KOPT-K1 (cell line): ENCODE results near the gene CPHXL2.

Source experiments
- H3K27ac ChIP-seq: fragments of 200-600 bp; sonication (generic); 2 replicates; pipeline ENCODE4 v1.5.1; 2016; ENCODE audit warnings: antibody characterized with exemption, mild to moderate bottlenecking, low read depth, low read length; ENCODE audit not compliant: poor library complexity, severe bottlenecking
- H3K36me3 ChIP-seq: fragments of 200-600 bp; sonication (generic); 2 replicates; pipeline ENCODE4 v1.5.1; 2017; ENCODE audit warnings: antibody characterized with exemption, mild to moderate bottlenecking, low read length, moderate library complexity; ENCODE audit not compliant: insufficient read depth
- H3K9me3 ChIP-seq: fragments of 200-600 bp; sonication (generic); 2 replicates; pipeline ENCODE4 v1.5.1; 2017; ENCODE audit warnings: antibody characterized with exemption, low read length, mild to moderate bottlenecking; ENCODE audit not compliant: insufficient read depth, poor library complexity, severe bottlenecking

The CPHXL2 gene

DNA sequence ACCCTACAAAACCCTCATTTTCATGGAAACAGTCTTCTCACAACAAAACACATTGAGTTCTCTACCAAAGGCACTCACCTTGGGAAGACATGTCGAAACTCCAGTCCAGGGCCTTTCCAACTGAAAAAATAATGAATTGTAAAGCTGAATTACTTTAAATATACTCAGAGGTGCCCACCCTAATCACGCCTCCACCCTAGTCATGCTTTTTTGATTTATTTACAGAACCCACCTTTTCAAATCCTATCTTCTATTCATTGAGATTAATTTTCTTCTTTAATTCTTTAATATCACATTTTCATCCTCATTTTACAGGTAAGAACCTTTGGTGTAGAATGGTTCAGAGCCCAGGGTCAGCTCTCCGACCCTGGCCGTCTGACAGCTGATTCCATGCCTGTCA, at the start of gene CPHXL2:
Gene CPHXL2, minus strand, starts transcription at position 101 of the 400 bp plus-strand sequence. Its CDS starts 10 bp downstream, at position 91.
- H3K9me3 ChIP-seq = no peaks in the 10 kb centered on the region
- no peaks in the 10 kb centered on the region for H3K36me3 ChIP-seq
- H3K27ac ChIP-seq = no peak within 1 kb of the TSS

DNA sequence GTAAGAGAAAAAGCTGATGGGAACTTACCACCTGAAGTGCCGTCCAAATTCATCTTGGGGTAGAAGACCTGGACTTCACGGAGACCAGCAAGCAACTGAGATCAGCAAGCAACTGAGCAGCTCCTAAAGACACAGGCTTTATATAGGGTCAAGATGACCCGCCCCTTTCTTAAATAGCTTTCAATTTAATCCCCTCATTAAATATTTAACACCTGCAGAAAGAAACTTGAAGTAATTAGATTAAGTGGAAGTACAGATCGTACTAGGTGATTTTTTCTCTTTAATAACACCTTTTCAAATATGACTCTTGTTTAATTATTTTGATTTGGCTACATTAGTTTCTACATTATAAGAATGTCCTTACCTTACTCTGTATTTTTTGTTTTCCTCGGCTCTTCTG, 49.6 kb upstream of the CPHXL2 start, which contains the start of gene CPHXL:
Gene CPHXL, minus strand, starts transcription at position 101 of the 400 bp plus-strand sequence. Its CDS starts 48 bp downstream, at position 53.
- no peaks in the 10 kb centered on the region for H3K36me3 ChIP-seq
- no peak within 1 kb of the TSS for H3K27ac ChIP-seq
- no peaks in the 10 kb centered on the region for H3K9me3 ChIP-seq

DNA sequence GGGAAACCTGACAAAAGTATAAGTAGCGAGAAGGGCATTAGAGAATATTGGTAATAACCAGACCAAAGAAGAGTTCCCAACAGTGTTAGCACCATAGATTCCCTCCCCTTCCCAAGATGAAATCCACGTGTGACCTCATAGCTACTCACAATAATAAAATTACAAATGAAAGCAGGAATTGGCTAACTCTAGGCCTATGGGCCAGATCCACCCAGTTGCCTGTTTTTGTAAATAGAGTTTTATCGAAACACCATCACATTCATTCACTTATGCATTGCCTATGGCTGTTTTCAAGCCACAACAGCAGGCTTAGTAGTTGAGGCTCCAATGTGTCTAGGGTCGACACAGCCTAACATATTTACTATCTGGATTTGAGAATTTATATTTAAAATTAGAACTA, 41.6 kb upstream of the CPHXL2 start:
- Histone ChIP-seq H3K36me3 (no peaks in the 10 kb centered on the region), H3K9me3 (no peaks in the 10 kb centered on the region), H3K27ac (no peak overlapping the region)

DNA sequence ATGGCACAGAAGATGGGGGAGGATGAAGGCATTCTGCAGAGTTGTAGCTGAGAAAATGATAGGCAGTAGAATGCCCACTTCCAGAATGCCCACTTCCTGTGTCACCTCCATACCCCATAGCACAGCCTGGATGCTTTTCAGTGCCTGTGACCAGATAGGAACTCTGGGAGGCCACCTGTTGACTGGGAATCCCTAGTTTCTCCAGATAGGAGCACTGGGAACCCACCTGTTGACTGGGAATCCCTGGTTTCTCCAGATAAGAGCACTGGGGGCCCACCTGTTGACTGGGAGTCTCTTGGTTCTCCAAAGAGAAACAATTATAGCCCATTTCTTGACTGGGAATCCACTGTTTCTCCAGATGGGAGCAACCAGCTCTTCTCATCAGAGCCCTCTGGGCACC, 37.9 kb upstream of the CPHXL2 start:
- Histone ChIP-seq H3K27ac (no peak overlapping the region), H3K9me3 (peaks cover 25% of the 10 kb centered on the region), H3K36me3 (no peaks in the 10 kb centered on the region)

DNA sequence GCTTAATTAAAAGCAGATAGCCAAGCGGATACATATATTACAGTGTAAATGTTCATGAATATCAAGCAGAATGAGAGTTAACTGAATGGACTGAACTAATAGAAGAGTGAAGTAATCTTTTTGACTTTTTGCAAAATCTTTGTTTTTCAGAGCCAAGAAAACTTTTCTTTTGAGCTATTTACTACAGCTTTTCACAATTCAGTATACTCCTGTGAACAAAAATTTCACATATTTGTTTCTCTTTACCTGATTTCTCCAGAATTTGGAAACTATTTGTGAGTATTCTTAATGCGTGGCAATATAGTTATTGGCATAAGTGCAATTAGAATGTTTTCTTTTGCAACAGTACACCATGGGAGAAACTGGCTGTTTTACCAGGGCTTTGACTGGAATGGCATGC, 33.5 kb upstream of the CPHXL2 start:
- no peaks in the 10 kb centered on the region for H3K36me3 ChIP-seq
- no peak overlapping the region for H3K27ac ChIP-seq
- H3K9me3 ChIP-seq = peaks cover 29% of the 10 kb centered on the region

DNA sequence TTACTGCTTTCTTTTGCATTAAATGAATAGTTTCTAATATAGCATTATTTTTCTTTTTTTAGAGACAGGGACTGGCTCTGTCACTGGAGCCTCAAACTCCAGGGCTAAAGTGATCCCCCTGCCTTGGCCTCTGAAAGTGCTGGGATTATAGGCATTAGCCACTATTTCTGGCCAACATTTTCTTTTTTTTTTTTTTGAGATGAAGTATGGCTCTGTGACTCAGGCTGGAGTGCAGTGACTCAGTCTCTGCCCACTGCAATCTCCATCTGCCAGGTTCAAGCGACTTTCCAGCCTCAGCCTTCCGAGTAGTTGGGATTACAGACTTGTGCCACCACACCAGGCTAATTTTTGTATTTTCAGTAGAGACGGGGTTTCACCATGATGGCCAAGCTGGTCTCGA, 26.5 kb upstream of the CPHXL2 start:
- no peak overlapping the region for H3K27ac ChIP-seq
- H3K36me3 ChIP-seq = no peaks in the 10 kb centered on the region
- H3K9me3 ChIP-seq = peaks cover 5% of the 10 kb centered on the region

DNA sequence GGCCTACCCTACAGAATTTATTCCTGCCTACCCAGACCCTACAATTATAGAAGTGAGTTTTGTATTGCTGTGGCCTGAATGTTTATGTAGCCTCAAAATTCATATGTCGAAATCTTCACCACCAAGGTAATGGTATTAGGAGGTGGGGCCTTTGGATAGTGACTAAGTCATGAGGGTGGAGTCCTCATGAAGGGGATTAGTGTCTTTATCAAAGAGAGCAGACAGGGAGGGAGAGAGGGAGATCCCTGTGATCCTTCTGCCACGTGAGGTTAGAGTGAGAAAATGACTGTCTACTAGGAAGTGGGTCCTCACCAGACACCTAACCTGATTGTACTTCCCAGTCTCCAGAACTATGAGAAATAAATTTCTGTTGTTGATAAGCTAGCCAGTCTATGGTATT, 25.4 kb upstream of the CPHXL2 start:
- Histone ChIP-seq H3K36me3 (no peaks in the 10 kb centered on the region), H3K27ac (no peak overlapping the region), H3K9me3 (peaks cover 5% of the 10 kb centered on the region)

DNA sequence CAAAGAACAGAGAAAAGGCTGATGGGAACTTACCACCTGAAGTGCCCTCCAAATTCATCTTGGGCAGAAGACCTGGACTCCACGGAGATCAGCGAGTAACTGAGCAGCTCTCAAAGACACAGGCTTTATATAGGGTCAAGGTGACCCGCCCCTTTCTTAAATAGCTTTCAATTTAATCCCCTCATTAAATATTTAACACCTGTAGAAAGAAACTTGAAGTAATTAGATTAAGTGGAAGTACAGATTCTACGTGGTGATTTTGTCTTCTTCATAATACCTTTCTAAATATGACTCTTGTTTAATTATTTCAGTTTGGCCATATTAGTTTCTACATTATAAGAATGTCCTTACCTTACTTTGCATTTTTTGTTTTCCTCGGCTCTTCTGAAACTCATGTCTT, 24.6 kb upstream of the CPHXL2 start, which contains the start of gene DUXB:
Gene DUXB, minus strand, starts transcription at position 101 of the 400 bp plus-strand sequence. Its CDS starts 43 bp downstream, at position 58.
- Histone ChIP-seq H3K27ac (no peak within 1 kb of the TSS), H3K36me3 (no peaks in the 10 kb centered on the region), H3K9me3 (peaks cover 5% of the 10 kb centered on the region)

DNA sequence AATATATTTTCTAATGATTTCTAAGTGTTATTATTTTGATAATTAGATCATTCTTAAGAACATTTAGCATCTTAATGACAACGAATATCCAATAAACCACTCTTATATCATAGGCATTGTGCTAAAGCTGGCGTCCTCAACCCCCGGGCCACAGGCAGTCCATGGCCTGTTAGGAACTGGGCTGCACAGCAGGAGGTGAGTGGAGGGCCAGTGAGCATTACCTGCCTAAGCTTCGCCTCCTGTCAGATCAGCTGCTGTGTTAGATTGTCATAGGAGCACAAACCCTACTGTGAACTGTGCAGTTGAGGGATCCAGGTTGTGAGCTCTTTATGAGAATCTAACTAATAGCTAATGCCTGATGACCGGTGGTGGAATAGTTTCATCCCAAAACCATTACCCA, 20.8 kb upstream of the CPHXL2 start:
- Histone ChIP-seq H3K9me3 (peaks cover 5% of the 10 kb centered on the region), H3K36me3 (no peaks in the 10 kb centered on the region), H3K27ac (no peak overlapping the region)

DNA sequence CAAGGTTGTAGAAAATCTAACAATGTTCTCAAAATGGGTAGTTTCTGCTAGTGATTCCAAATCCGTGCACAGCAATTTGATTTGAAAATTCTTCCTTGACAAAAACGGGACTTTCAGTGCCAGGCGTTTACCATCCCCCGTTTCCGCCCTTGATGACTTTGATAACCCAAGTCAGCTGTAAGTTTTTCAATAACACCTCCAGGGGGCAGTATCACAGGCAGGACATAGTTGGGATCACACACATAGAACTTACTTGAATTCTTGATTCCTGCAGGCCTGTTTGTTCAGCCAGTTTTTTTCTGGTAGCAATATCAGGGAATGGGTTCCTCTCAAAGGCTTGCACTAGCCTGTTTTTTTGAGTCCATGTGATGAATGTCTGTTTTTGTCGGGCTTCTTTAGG, 18.9 kb upstream of the CPHXL2 start:
- Histone ChIP-seq H3K36me3 (no peaks in the 10 kb centered on the region), H3K27ac (no peak overlapping the region), H3K9me3 (peaks cover under 1% of the 10 kb centered on the region)

DNA sequence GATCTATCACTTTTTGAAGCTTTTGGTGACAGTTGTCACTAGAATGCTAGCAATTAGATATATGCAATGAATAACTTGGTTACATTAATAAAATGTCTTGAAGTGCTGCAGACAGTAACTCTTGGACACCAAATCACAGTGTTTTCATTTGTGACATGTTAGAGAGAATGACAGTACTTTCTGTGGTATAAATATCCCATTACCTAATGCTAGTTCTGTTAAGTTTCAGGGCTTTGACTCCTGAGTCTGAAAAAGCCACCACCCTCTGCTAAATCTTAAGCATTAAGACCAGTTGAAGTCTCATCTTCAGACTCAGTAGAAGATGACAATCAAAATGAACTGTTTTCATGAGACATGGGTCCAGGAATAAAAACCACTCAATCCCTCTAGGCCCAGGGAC, 10.6 kb upstream of the CPHXL2 start:
- Histone ChIP-seq H3K27ac (no peak overlapping the region), H3K9me3 (peaks cover 24% of the 10 kb centered on the region), H3K36me3 (no peaks in the 10 kb centered on the region)

DNA sequence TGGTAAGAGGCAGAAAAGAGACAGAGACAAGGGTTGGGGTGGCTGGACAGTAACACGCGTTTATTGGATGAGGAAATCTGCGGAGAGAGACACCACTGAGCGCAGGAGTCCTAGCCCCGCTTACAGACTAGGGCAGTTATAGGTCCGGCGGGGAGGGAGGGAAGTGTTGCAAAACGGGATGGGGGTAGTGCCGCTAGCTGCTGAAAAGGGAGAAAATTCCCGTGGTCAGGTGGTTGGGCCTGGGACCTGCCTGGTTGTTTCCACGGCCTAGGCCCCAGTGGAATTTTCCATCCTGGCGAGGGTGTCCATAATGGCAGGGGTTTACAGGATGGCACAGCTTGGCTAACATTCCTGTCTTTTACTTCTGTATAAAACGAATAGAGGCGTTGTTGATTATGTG, 5.5 kb upstream of the CPHXL2 start:
- Histone ChIP-seq H3K36me3 (no peaks in the 10 kb centered on the region), H3K9me3 (peaks cover 18% of the 10 kb centered on the region), H3K27ac (no peak overlapping the region)

DNA sequence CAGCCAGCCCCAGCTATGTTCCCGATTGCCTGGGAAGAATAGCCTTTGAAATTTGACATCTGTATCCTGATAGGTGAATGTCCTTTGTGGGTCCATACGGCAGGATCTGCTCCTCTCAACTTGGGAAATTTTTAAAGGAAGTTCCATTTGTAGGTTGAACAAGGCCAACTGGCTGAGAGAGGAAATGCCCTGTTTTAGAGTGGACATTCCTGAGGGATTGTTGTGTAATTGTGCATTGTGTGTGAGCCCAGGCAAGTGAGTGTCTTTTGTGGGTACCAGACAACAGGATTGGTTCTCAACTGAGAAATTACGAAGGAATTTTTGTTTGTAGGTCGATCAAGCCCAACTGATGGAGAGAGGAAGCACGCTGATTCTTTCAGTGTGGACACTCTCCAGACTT, 2.6 kb upstream of the CPHXL2 start:
- Histone ChIP-seq H3K9me3 (peaks cover 13% of the 10 kb centered on the region), H3K27ac (no peak overlapping the region), H3K36me3 (no peaks in the 10 kb centered on the region)

DNA sequence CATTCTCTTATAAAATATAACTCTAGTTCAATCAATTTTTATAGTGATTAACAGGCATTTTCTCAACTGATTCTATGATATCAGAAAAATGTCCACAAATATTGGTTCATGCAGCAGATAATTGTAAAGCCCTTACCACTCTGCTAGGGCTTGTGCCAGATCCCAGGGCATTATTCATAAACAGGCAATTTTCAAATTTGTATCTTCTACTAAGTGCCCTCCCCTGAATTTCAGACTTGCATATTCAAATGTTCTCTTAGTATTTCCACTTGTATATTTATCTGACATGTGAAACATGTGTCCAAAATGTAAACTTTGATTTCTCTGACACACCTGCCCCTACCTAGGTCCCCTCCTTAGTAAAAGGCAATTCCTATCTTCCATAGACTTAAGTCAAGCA, 9.3 kb downstream of the CPHXL2 start:
- no peak overlapping the region for H3K27ac ChIP-seq
- no peaks in the 10 kb centered on the region for H3K9me3 ChIP-seq
- H3K36me3 ChIP-seq = no peaks in the 10 kb centered on the region

DNA sequence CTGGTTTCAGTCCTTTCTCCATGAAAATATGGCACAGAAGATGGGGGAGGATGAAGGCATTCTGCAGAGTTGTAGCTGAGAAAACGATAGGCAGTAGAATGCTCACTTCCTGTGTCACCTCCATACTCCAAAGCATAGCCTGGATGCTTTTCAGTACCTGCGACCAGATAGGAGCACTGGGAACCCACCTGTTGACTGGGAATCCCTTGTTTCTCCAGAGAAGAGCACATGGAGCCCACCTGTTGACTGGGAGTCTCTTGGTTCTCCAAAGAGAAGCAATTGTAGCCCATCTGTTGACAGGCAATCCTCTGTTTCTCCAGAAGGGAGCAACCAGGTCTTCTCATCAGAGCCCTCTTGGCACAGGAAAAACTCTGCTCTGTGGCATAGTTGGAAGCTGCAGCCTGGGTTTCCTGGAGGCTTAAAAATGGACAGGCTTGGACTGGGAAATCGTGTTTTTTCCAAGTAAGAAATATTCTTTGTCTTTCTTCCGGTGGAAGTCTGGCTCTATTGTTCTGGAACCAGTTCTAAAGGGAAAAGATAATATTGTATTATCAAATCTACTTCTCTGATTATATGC, 16.0 kb downstream of the CPHXL2 start:
- Histone ChIP-seq H3K27ac (no peak overlapping the region), H3K36me3 (peaks cover 55% of the 10 kb centered on the region), H3K9me3 (no peaks in the 10 kb centered on the region)

DNA sequence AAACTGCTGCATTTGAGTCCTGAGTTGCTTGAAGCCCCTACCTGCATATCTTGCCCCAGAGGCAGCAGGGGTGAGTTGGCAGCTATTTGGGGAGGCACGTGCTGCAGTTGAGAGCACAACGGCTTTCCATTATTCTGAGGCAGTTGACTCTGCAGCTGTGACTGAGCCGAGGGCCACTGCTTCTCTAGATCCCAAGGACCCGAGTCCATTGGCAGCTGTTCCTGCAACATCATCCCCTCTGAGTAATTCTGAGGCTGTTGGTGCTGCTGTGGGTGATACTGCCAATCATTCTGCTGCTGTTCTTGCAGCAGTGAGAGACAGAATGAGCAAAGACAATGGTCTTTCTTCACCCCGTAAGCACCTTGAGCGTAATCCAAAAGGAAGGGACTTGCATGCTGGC, 16.5 kb downstream of the CPHXL2 start:
- no peak overlapping the region for H3K27ac ChIP-seq
- H3K9me3 ChIP-seq = no peaks in the 10 kb centered on the region
- H3K36me3 ChIP-seq = peaks cover 60% of the 10 kb centered on the region
